Psoas muscle (tissue), 8 donors: ENCODE results near the gene ELL. TPM values are rescaled to one million over a fixed set of nuclear protein-coding genes. Genes with fewer than 3 reads are reported as not detected.

Experiments
- ATAC-seq, 4 donors: fragments of 200-7000 bp; cut with Tn5 transposase; one replicate each; pipeline ENCODE4 v1.9.1; 2020; ENCODE audit warnings: moderate library complexity in 3 of 4, mild to moderate bottlenecking in 2 of 4
- DNase-seq, 2 donors: peaks; one replicate each; pipeline ENCODE4 v3.0.0-alpha.2; 2020
- H3K27ac ChIP-seq: fragments of 200-600 bp; one replicate; pipeline ENCODE4 v1.8.0; 2022
- H3K27me3 ChIP-seq, 3 donors: fragments of 200-600 bp in 1 of 3; one replicate each; pipeline versions ENCODE4 v1.6.1 to v1.8.0; 2013 to 2022; ENCODE audit warnings: low read length in 2 of 3, mild to moderate bottlenecking in 2 of 3, moderate library complexity in 1 of 3; ENCODE audit not compliant: insufficient read depth in 3 of 3
- H3K36me3 ChIP-seq, 2 donors: fragments of 200-600 bp in 1 of 2; one replicate each; pipeline versions ENCODE4 v1.6.1 to v1.8.0; 2013 to 2022; ENCODE audit warnings: low read depth in 1 of 2, mild to moderate bottlenecking in 1 of 2, moderate library complexity in 1 of 2; ENCODE audit not compliant: insufficient read depth in 1 of 2
- H3K4me1 ChIP-seq: fragments of 200-600 bp; one replicate; pipeline ENCODE4 v1.8.0; 2022
- H3K4me3 ChIP-seq: fragments of 200-600 bp; one replicate; pipeline ENCODE4 v1.8.0; 2022; ENCODE audit warnings: mild to moderate bottlenecking
- H3K9me3 ChIP-seq: fragments of 200-600 bp; one replicate; pipeline ENCODE4 v1.8.0; 2022
- CTCF ChIP-seq: fragments of 200-600 bp; IDR thresholded peaks from one replicate; pipeline ENCODE4 v1.8.0; 2022; ENCODE audit warnings: antibody characterized with exemption
- WGBS, 3 donors: extraction: QIAGEN DNeasy Blood & Tissue Kit; methylation state at CpG; one replicate each; pipeline versions ENCODE4 v1.1.6 to v1.1.7; 2013; 5-methylcytosine and 5-hydroxymethylcytosine counted together
- intact Hi-C, 2 donors: fragments of 100-400 bp; cut with DNase I; formaldehyde crosslinking; loops; one replicate each; pipeline versions ENCODE4 v1.11.0 to v1.14.2; 2022
- polyA plus RNA-seq, 3 donors: library from polyadenylated mRNA; stranded (reverse); fragments of 200-250 nt; gene quantifications; one replicate each; pipeline ENCODE4 v1.2.3, GENCODE V29; 2013
- total RNA-seq, 4 donors: library from RNA; stranded (reverse); fragmentation: NEBNext Ultra II Directional in 2 of 4; extraction: Animal tissue kit (Norgen Biotek cat#: 25700) in 2 of 4; gene quantifications; one replicate each; pipeline versions ENCODE4 v1.2.1 to v1.2.4, GENCODE V29; 2021 to 2023
- donor health status: healthy with polysubstance abuse.
- donor health status: DM: no; HTN: no; CAD: no; lungs with moderate emphysema.
- donor health status: Bipolar disorder and iron deficiency.
- donor health status: healthy.
- donor health status: DM: yes; HTN: yes; CAD: no.
- donor health status: DM: no; HTN: no; CAD: no.
- donor health status: DM: no; HTN: no; CAD: no.
- donor health status: DM: yes; HTN: yes; CAD: no.

The ELL gene
- total and polyA plus RNA-seq, 7 donors, result 7.5 to 40.2 (median 17.5) TPM

DNA sequence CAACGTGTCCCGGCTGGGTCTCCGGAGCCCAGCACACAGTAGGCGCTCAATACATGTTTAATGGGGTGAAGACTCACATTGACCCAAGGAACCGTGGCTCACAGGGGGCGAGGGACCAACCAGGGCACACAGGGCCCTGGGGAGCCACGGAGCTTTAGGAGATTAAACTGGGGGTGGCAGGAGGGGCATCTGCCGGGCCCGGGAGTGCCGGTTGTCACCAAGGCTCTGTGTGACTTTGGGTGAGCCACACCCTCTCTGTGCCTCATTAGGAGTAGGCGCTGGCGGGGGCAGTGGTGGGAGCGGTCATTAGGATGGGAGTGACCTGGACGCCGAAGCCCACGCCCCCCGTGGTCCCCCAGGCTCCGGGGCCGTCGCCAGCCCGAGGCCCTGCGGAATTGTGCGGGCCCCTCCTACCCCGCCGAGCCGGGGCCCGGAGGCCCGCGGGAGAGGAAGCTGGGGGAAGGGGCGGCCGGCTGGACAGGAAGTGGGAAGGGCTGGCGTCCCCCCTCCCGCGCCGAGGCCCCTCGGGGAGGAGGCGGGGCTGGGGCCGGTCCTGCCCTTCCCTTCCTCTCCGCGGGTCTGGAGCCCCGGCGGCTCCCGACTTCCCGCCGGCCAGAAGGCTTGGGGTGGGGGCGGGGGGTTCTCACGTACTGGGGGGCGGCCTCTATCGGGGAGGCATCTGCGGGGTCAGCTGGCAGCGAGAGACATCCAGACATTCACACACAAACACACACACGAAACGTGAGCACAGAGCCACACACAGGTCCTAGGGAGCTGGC, 104.4 kb downstream of the ELL start:
- 0 to 1% (median 1%) methylated on average over 34 to 53 of the region's 53 CpGs for WGBS, 3 donors
- Histone ChIP-seq H3K9me3 (no peaks in the 10 kb centered on the region), H3K4me3 (peak overlapping the region; percentile 53), H3K36me3 (no peaks in the 10 kb centered on the region), H3K27ac (peak overlapping the region; percentile 86), H3K27me3 (peaks cover 0 to 7% (median 0%) of the 10 kb centered on the region in 3 donors), H3K4me1 (peaks cover 25% of the 10 kb centered on the region)
- DNase-seq (peak; percentile 84 to 86), ATAC-seq (peak; percentile 11 to 32 (median 20))
- no peak for TF ChIP-seq CTCF
- intact Hi-C loops, result loop anchor here in 1 of 2 donors (10.0 kb wide), 2 partner anchors 163 to 193 kb away; partner anchors contain the start of gene PDE4C

GRCh38 chr19:18416778-18417249, 105.1 kb downstream of the ELL start:
- Histone ChIP-seq H3K9me3 (no peaks in the 10 kb centered on the region), H3K4me3 (peak overlapping the region; percentile 53), H3K27me3 (peaks cover 0 to 7% (median 0%) of the 10 kb centered on the region in 3 donors), H3K4me1 (peaks cover 25% of the 10 kb centered on the region), H3K36me3 (no peaks in the 10 kb centered on the region), H3K27ac (peak overlapping the region; percentile 86)
- peak; percentile 90 to 93 for DNase-seq
- 2 to 4% (median 4%) methylated on average over 36 to 44 of the region's 44 CpGs for WGBS, 3 donors
- intact Hi-C loops, result loop anchor here in 1 of 2 donors (10.0 kb wide), 2 partner anchors 162 to 192 kb away; partner anchors contain the start of gene PDE4C
- TF ChIP-seq CTCF, result no peak
- peak; percentile 18 to 42 (median 23) for ATAC-seq

- peaks cover 12% of the 10 kb centered on the region for H3K4me1 ChIP-seq
- H3K4me3 ChIP-seq, result peak overlapping the region; percentile 49
- TF ChIP-seq CTCF, result no peak
- intact Hi-C loops, result loop anchor here in 1 of 2 donors (10.0 kb wide), 2 partner anchors 161 to 191 kb away; partner anchors contain the start of gene PDE4C
- peaks cover 0 to 7% (median 0%) of the 10 kb centered on the region in 3 donors for H3K27me3 ChIP-seq
- peak overlapping the region; percentile 86 for H3K27ac ChIP-seq
- no peaks in the 10 kb centered on the region for H3K9me3 ChIP-seq
- WGBS, 3 donors, result 31 to 41% (median 38%) methylated on average over 25 of the region's 25 CpGs
- ATAC-seq (peak; percentile 2 to 13 (median 6)), DNase-seq (peak; percentile 78 to 86)
- no peaks in the 10 kb centered on the region for H3K36me3 ChIP-seq
These were observed 106.5 kb downstream of the ELL start for GRCh38 chr19:18415178-18415867.

DNA sequence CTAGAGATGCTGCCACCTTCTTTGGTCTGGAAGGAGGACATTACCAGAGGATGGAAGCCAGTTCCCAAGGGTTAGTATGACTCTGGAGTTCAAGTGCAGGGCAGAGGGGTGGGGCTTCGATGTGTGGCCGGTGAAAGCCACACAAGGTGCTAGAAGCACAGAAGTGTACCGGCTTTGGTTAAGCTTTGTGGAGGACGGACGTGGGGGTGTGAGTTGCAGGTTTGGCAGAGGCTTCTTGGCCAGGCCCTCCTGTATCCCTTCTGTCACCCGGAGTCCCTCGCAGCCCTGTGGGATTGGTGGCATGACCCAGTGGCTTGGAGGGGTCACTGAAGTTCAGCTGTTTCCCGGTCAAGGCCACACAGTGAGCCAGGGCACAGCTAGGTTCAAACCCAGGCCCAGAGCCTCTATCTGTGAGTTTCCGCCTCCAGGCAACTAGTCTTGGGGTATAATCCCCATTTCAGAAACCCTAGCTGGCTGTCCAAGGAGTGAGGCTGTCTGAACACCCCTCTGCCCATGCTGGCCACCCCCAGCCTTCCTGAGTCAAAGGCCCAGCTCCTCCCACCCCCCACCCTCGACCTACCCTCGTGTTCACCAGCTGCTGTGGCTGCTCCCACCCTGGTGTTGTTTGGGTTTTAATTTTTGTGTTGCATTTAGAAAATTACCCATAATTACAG, 107.2 kb downstream of the ELL start:
- H3K4me3 ChIP-seq, result peak overlapping the region; percentile 49
- peaks cover 11% of the 10 kb centered on the region for H3K4me1 ChIP-seq
- H3K27ac ChIP-seq, result peak overlapping the region; percentile 86
- WGBS, 3 donors, result 28 to 48% (median 31%) methylated on average over 10 to 11 of the region's 11 CpGs
- TF ChIP-seq CTCF, result no peak
- H3K27me3 ChIP-seq, result peaks cover 0 to 7% (median 0%) of the 10 kb centered on the region in 3 donors
- DNase-seq (peak in 1 of 2 donors; percentile 62), ATAC-seq (no peak)
- H3K36me3 ChIP-seq, result no peaks in the 10 kb centered on the region
- H3K9me3 ChIP-seq, result no peaks in the 10 kb centered on the region
- intact Hi-C loops, result loop anchor here (5.0 to 10.0 kb wide), 4 partner anchors 67 to 207 kb away; partner anchors contain the start of gene PDE4C (in 1 of the 2)
